Fibroblast of lung (primary cell): ENCODE data around the gene DNMBP.

ENCODE experiments used
- CTCF ChIP-seq, 2 donors: IDR thresholded peaks in 1 of 2; conservative IDR thresholded peaks in 1 of 2; 1 replicate in 1 of 2; 2 replicates in 1 of 2; pipeline ENCODE4 v1.5.1; 2011 to 2012; ENCODE audit warnings: low read length in 2 of 2, control low read depth in 1 of 2, inconsistent platforms in 1 of 2, low read depth in 1 of 2, mild to moderate bottlenecking in 1 of 2
- EZH2 ChIP-seq: IDR thresholded peaks from 2 replicates; pipeline ENCODE4 v1.5.1; 2012; ENCODE audit warnings: low read length, control low read depth, mild to moderate bottlenecking; ENCODE audit errors: missing control alignments

DNA sequence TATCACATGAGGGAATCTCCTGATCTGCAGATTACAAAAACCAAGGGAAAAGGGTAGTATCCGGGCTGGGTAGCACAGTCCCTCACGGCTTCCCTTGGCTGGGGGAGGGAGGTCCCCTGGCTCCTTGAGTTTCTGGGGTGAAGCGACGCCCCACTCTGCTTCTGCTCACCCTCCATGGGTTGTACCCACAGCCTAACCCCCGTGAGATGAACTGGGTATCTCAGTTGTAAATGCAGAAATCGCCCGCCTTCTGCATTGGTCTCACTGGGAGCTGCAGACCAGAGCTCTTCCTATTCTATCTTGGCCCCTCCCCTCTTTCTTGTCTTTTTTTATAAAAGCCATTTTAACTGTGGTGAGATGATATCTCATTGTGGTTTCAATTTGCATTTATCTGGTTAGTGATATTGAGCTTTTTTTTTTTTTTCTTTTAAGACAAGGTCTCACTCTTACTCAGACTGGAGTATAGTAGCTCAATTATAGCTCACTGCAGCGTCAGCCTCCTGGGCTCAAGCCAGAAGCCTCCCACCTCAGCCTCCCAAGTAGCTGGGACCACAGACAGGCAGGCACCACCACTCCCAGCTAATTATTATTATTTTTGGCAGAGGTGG lies 139.5 kb downstream of the DNMBP start:
- TF ChIP-seq CTCF (conservative IDR thresholded peaks at IDR 0.05 in 1 of 2, IDR thresholded peaks at IDR 0.05 in 1 of 2; ENCODE audit: low read depth in 1 of 2, low read length in 2 of 2) (no peak), EZH2 (no peak)
